Spinal cord (tissue), 10 donors: Measurements from ENCODE around the gene LCE2A. TPM values are rescaled to one million over a fixed set of nuclear protein-coding genes. Genes with fewer than 3 reads are reported as not detected.

Experiments used
- DNase-seq, 6 donors: peaks; one replicate each; pipeline versions ENCODE4 v3.0.0 to v3.0.0-alpha.2; 2013 to 2015; ENCODE audit warnings: low spot score in 6 of 6, low read depth in 4 of 6
- H3K27ac ChIP-seq: one replicate; pipeline ENCODE4 v1.5.1; 2013; ENCODE audit warnings: low read depth, low read length, control low read depth
- H3K27me3 ChIP-seq: one replicate; pipeline ENCODE4 v1.6.1; 2013; ENCODE audit warnings: low read length; ENCODE audit not compliant: control insufficient read depth, insufficient read depth
- H3K36me3 ChIP-seq: one replicate; pipeline ENCODE4 v1.6.1; 2013; ENCODE audit warnings: low read length; ENCODE audit not compliant: control insufficient read depth, insufficient read depth
- H3K4me1 ChIP-seq: one replicate; pipeline ENCODE4 v1.6.1; 2013; ENCODE audit warnings: low read length; ENCODE audit not compliant: control insufficient read depth, insufficient read depth
- H3K4me3 ChIP-seq: one replicate; pipeline ENCODE4 v1.5.1; 2013; ENCODE audit warnings: low read depth, low read length, control low read depth
- H3K9me3 ChIP-seq: one replicate; pipeline ENCODE4 v1.6.1; 2013; ENCODE audit warnings: low read length; ENCODE audit not compliant: control insufficient read depth, insufficient read depth
- WGBS: methylation state at CpG from one replicate; pipeline ENCODE4 v1.1.5; 2013; ENCODE audit warnings: missing lambda C conversion rate; ENCODE audit not compliant: insufficient coverage; 5-methylcytosine and 5-hydroxymethylcytosine counted together
- polyA plus RNA-seq, 2 donors: library from polyadenylated mRNA; unstranded; fragments of 120-200 nt; gene quantifications; one replicate each; pipeline ENCODE4 v1.2.1, GENCODE V29; 2013; ENCODE audit not compliant: insufficient read length in 2 of 2
- total RNA-seq, 2 donors: library from RNA; depleted of rRNA in 1 of 2; stranded (reverse); fragments of 120-200 nt in 1 of 2; fragments of >200 nt in 1 of 2; gene quantifications; one replicate each; pipeline versions ENCODE4 v1.2.3 to v1.2.4, GENCODE V29; 2013 to 2014
- donor health status: healthy.

Gene LCE2A
- total and polyA plus RNA-seq, 4 donors: not detected

GRCh38 chr1:152737997-152738396, 39.9 kb downstream of the LCE2A start:
- no peak overlapping the region for H3K4me3 ChIP-seq
- H3K36me3 ChIP-seq: no peaks in the 10 kb centered on the region
- 79% methylated on average over 4 of the region's 5 CpGs for WGBS
- no peak overlapping the region for H3K27ac ChIP-seq
- H3K9me3 ChIP-seq: no peaks in the 10 kb centered on the region
- DNase-seq: no peak
- H3K4me1 ChIP-seq: no peaks in the 10 kb centered on the region
- H3K27me3 ChIP-seq: no peaks in the 10 kb centered on the region

GRCh38 chr1:152739841-152740240, 41.7 kb downstream of the LCE2A start:
- WGBS: 76% methylated on average over 2 of the region's 3 CpGs
- Histone ChIP-seq H3K27ac (no peak overlapping the region), H3K27me3 (no peaks in the 10 kb centered on the region), H3K36me3 (no peaks in the 10 kb centered on the region), H3K4me1 (no peaks in the 10 kb centered on the region), H3K9me3 (no peaks in the 10 kb centered on the region), H3K4me3 (no peak overlapping the region)
- DNase-seq: no peak

GRCh38 chr1:152741656-152742055, 43.5 kb downstream of the LCE2A start:
- H3K27me3 ChIP-seq: no peaks in the 10 kb centered on the region
- H3K27ac ChIP-seq: no peak overlapping the region
- DNase-seq: no peak
- no peak overlapping the region for H3K4me3 ChIP-seq
- H3K36me3 ChIP-seq: no peaks in the 10 kb centered on the region
- H3K9me3 ChIP-seq: no peaks in the 10 kb centered on the region
- no peaks in the 10 kb centered on the region for H3K4me1 ChIP-seq

- Histone ChIP-seq H3K27ac (no peak overlapping the region), H3K4me1 (no peaks in the 10 kb centered on the region), H3K9me3 (no peaks in the 10 kb centered on the region), H3K36me3 (no peaks in the 10 kb centered on the region), H3K4me3 (no peak overlapping the region), H3K27me3 (no peaks in the 10 kb centered on the region)
- WGBS: no CpG with 5 or more reads among the region's 2 CpGs
- no peak for DNase-seq
These were observed 45.4 kb downstream of the LCE2A start for GRCh38 chr1:152743371-152744145.

- H3K27ac ChIP-seq: no peak overlapping the region
- H3K4me3 ChIP-seq: no peak overlapping the region
- H3K4me1 ChIP-seq: no peaks in the 10 kb centered on the region
- no peaks in the 10 kb centered on the region for H3K36me3 ChIP-seq
- H3K9me3 ChIP-seq: no peaks in the 10 kb centered on the region
- DNase-seq: peak in 1 of 6 donors; percentile 26
- H3K27me3 ChIP-seq: no peaks in the 10 kb centered on the region
- WGBS: 84% methylated on average over 3 of the region's 4 CpGs
These were observed 47.2 kb downstream of the LCE2A start for GRCh38 chr1:152745289-152745704.

GRCh38 chr1:152745765-152746444, 47.8 kb downstream of the LCE2A start:
- no peak for DNase-seq
- no peaks in the 10 kb centered on the region for H3K9me3 ChIP-seq
- no peak overlapping the region for H3K4me3 ChIP-seq
- WGBS: 92% methylated on average over 5 of the region's 6 CpGs
- no peak overlapping the region for H3K27ac ChIP-seq
- H3K4me1 ChIP-seq: no peaks in the 10 kb centered on the region
- no peaks in the 10 kb centered on the region for H3K36me3 ChIP-seq
- H3K27me3 ChIP-seq: no peaks in the 10 kb centered on the region

GRCh38 chr1:152747831-152748230, 49.7 kb downstream of the LCE2A start:
- H3K4me1 ChIP-seq: no peaks in the 10 kb centered on the region
- H3K4me3 ChIP-seq: no peak overlapping the region
- WGBS: no CpG with 5 or more reads among the region's 1 CpG
- H3K27ac ChIP-seq: no peak overlapping the region
- H3K9me3 ChIP-seq: no peaks in the 10 kb centered on the region
- no peaks in the 10 kb centered on the region for H3K36me3 ChIP-seq
- DNase-seq: no peak
- no peaks in the 10 kb centered on the region for H3K27me3 ChIP-seq

Other genes with a start within 250 kb of the LCE2A start
- gene LCE5A, start 187.5 kb upstream of the LCE2A start, total RNA-seq: not detected
- under 1 TPM in 1 of 2 donors, not detected in 1; 0.20 TPM for gene LCE5A, start 187.5 kb upstream of the LCE2A start, polyA plus RNA-seq
- not detected for gene CRCT1, start 183.9 kb upstream of the LCE2A start, total RNA-seq
- gene CRCT1, start 183.9 kb upstream of the LCE2A start, polyA plus RNA-seq: not detected
- gene LCE3E, start 131.6 kb upstream of the LCE2A start, total RNA-seq: not detected
- not detected for gene LCE3E, start 131.6 kb upstream of the LCE2A start, polyA plus RNA-seq
- gene LCE3D, start 117.8 kb upstream of the LCE2A start, total RNA-seq: not detected
- gene LCE3D, start 117.8 kb upstream of the LCE2A start, polyA plus RNA-seq: not detected
- gene LCE3C, start 98.1 kb upstream of the LCE2A start, total RNA-seq: not detected
- not detected for gene LCE3C, start 98.1 kb upstream of the LCE2A start, polyA plus RNA-seq
- not detected for gene LCE3B, start 84.5 kb upstream of the LCE2A start, total RNA-seq
- not detected for gene LCE3B, start 84.5 kb upstream of the LCE2A start, polyA plus RNA-seq
- gene LCE3A, start 75.2 kb upstream of the LCE2A start, total RNA-seq: not detected
- gene LCE3A, start 75.2 kb upstream of the LCE2A start, polyA plus RNA-seq: not detected
- not detected for gene LCE2D, start 35.0 kb upstream of the LCE2A start, total RNA-seq
- gene LCE2D, start 35.0 kb upstream of the LCE2A start, polyA plus RNA-seq: not detected
- gene LCE2C, start 23.1 kb upstream of the LCE2A start, total RNA-seq: not detected
- not detected for gene LCE2C, start 23.1 kb upstream of the LCE2A start, polyA plus RNA-seq
- not detected for gene LCE2B, start 12.2 kb upstream of the LCE2A start, total RNA-seq
- gene LCE2B, start 12.2 kb upstream of the LCE2A start, polyA plus RNA-seq: not detected
- not detected for gene LCE4A, start 9.8 kb downstream of the LCE2A start, total RNA-seq
- not detected for gene LCE4A, start 9.8 kb downstream of the LCE2A start, polyA plus RNA-seq
- gene KPRP, start 59.7 kb downstream of the LCE2A start, total RNA-seq: not detected
- gene KPRP, start 59.7 kb downstream of the LCE2A start, polyA plus RNA-seq: not detected
- gene LCE1F, start 76.8 kb downstream of the LCE2A start, total RNA-seq: not detected
- not detected for gene LCE1F, start 76.8 kb downstream of the LCE2A start, polyA plus RNA-seq
- gene LCE1E, start 87.9 kb downstream of the LCE2A start, total RNA-seq: not detected
- not detected for gene LCE1E, start 87.9 kb downstream of the LCE2A start, polyA plus RNA-seq
- not detected for gene LCE1D, start 98.4 kb downstream of the LCE2A start, total RNA-seq
- under 1 TPM in 1 of 2 donors, not detected in 1; 0.39 TPM for gene LCE1D, start 98.4 kb downstream of the LCE2A start, polyA plus RNA-seq
- gene LCE1C, start 108.3 kb downstream of the LCE2A start, total RNA-seq: not detected
- gene LCE1C, start 108.3 kb downstream of the LCE2A start, polyA plus RNA-seq: not detected
- gene LCE1B, start 113.6 kb downstream of the LCE2A start, total RNA-seq: not detected
- not detected for gene LCE1B, start 113.6 kb downstream of the LCE2A start, polyA plus RNA-seq
- not detected for gene LCE1A, start 129.1 kb downstream of the LCE2A start, total RNA-seq
- not detected for gene LCE1A, start 129.1 kb downstream of the LCE2A start, polyA plus RNA-seq
- gene LCE6A, start 144.5 kb downstream of the LCE2A start, total RNA-seq: not detected
- not detected for gene LCE6A, start 144.5 kb downstream of the LCE2A start, polyA plus RNA-seq
- not detected for gene LCE7A, start 161.7 kb downstream of the LCE2A start, total RNA-seq
- gene LCE7A, start 161.7 kb downstream of the LCE2A start, polyA plus RNA-seq: not detected
- gene SMCP, start 180.0 kb downstream of the LCE2A start, total RNA-seq: not detected
- gene SMCP, start 180.0 kb downstream of the LCE2A start, polyA plus RNA-seq: not detected
- not detected for gene IVL, start 210.2 kb downstream of the LCE2A start, total RNA-seq
- gene IVL, start 210.2 kb downstream of the LCE2A start, polyA plus RNA-seq: not detected
- not detected for gene SPRR5, start 248.9 kb downstream of the LCE2A start, total RNA-seq
- gene SPRR5, start 248.9 kb downstream of the LCE2A start, polyA plus RNA-seq: not detected